ENCODE measurements around the gene GPX3.

The GPX3 gene

DNA sequence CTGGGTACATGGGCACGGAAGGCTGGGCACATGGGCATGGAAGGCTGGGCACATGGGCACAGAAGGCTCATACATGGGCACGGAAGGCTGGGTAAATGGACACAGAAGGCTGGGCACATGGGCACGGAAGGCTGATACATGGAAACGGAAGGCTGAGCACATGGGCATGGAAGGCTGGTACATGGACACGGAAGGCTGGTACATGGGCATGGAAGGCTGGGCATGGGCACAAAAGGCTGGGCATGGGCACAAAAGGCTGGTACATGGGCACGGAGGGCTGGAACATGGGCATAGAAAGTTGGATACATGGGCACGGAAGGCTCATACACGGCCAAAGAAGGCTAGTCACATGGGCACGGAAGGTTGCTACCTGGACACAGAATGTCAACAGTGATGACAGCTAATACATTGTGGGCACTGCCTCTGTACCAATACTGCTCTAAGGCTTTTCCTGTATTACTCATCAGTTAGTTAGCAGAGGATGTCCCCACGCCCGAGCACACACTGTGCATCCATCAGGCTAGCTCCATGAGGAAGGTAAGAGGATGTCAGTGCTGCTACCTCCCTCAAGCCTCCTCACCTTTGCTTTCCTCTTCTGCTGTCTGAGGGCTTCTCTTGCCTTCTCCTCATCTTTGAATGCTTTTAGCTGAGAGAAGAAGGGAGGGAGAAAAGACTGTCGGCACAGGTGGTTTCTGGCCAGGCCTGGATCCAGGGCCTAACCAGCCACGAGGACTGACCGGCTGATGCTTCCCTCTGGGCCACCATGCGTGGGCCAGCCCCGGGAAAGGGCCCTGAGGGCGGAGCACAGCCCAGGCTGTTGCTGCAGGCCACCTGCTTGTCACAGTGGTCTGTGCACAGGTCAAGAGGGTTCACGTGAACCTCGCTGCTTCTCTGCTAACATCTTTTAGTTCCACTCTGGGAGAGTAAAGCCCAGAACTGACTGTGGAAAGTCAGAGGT is 14.3 kb downstream of the GPX3 start:
- no peak for DNase-seq

DNA sequence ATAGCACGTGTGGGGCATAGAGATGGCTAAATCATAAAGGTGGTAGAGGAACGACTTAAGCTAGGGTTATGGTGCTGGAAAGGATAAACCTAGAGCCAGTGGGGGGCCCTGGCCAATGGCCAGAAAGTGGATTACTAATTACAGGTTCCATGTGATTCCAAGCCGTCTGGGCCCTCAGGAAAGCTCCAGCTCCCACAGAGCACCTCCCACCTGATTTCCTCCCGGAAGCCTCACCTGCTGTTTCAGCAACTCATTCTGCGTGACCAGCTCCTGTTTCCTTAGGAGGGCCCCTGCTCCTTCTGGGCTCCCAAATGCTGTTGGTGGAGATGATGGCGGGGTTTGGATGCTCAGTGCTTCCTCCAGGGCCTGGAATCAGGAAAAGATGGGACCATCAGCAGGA is 16.2 kb downstream of the GPX3 start:
- DNase-seq = no peak

DNA sequence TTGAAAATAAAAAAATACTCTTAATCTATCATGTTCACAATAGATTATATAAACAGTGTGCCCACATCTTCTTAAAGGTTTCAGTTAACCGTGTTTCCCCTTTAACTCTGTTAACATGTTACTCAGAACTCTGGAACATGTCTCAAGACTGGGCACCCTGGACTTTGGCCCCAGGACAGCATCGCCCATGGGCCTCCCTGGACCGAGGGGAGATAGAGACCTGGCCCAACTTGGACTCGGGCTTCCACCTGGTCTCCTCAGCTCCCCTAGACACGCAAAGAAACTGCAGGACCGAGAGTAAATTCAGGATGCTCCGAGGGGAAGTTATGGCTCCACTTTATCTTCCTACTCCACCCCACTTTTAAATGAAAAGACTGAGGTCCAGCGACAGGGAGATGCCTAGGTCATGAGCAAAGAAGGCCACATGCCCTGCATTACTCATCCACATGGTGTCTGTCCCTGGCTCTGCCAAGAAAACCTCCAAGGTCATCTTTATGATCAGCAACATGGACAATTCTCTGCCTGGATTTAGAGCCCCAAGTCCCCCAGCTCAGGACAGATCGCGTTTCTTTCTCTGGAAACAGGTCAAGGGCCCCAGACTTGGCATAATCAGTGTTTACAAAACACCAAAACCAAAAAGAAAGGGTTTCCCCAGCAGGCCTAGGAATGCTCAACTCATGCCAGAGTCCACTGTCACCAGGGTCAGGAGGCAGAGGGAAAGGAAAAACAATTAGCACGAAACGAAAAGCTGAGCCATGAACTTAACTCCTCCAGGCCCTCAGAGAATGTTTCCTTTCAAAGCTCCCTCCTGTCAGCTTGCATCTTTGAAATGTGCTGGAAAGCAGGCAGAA is 17.4 kb downstream of the GPX3 start:
- no peak for DNase-seq

DNA sequence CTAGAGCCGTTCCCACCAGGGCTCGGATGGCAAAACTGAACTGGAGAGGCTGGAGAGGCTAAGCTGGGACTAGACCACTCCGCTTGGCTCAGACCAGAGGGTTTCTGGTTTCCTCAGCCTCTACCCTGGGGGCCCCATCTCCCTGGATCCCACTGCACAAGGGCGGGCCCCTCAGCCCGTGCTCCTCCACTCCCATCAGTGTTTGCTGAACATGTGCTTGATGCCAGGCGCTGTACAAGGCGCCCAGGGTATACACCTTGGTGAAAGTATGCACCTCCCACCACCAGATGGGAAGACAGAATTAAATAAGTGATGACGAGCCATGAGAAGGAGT is 18.0 kb downstream of the GPX3 start:
- no peak for DNase-seq

DNA sequence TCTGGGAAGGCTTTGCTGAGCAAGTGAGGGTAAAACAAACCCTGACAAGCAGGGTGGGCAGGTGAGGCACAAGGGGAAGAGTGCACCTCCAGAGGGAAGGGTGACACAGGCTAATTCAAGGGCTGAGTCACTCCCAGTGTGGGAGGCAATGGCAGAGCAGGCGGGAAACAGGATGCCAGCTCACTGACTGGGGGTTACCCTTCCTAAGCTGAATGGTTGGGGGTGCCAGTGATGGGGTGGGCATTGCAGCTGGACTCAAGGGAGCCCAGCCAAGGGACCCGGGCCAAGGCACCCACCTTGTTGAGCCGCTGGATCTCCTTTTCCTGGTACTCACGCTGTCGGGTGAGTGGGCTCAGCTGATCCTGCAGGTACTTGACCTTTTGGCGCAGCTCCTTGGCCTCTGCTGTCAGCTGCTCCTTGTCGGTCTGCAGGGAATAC is 18.4 kb downstream of the GPX3 start:
- DNase-seq = peak; percentile 25

DNA sequence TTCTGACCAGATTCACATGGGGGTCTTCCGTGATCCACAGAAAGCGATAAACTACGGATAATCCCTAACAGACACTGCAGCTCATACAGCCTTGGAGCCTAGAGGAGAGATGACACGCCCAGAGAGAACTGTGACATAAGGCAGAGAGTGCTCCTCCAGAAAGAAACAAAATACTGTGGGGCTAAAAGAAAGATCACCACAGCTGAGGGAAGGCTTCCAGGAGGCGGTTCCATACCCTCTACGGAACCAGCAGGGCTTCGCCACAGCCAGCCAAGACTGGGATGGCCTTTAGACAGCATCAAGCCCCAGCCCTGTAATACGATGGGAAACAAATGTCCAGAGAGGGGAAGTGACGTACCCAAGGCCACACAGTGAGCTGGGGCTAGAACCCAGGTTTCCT is 19.3 kb downstream of the GPX3 start:
- no peak for DNase-seq

DNA sequence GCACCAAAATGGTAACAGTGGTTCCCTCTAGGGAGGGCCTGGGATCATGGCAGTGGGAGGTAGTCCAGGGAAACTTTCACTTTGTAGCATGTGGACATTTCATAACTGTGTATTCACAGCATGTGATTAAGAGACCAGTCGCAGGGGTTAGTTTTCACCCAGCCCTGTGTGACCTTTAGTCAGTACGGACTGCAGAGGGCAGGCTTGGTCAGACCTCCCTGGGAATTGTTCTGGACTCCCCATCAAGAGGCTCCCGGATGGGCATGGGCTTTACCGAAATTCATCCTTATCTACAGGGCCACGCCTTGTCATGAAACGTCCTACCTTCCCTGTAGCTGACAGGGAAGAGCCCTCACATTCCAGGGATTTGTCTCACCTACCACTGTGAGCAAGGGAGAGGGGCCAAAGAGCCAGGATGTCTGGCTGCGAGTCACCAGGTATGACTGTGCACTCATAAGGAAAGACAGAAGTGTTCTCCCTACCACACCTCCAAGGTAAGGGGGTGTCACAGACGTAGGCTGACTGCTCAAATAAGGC is 19.9 kb downstream of the GPX3 start:
- no peak for DNase-seq

DNA sequence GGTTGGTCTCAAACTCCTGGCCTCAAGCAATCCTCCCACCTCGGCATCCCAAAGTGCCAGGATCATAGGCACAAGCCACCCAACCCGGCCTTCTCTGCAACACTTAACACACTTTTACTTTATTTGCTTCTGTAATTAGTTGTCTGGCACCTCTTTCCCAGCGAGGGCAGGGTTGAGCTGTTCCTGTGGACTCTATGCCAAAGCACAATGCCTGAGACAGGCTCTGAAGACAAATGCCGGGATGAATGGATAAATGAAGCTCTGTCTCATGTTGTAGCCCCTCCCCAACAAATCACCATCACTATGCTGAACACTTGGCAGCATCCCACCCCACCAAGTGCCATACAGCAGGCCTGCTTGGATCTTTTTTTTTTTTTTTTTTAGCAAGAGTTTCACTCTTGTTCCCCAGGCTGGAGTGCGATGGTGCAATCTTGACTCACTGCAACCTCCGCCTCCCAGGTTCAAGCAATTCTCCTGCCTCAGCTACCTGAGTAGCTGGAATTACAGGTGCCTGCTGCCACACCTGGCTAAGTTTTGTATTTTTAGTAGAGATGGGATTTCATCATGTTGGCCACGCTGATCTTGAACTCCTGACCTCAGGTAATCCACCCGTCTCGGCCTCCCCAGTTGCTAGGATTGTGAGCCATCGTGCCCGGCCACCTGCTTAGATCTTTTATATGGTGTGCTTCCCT is 21.3 kb downstream of the GPX3 start:
- no peak for DNase-seq

DNA sequence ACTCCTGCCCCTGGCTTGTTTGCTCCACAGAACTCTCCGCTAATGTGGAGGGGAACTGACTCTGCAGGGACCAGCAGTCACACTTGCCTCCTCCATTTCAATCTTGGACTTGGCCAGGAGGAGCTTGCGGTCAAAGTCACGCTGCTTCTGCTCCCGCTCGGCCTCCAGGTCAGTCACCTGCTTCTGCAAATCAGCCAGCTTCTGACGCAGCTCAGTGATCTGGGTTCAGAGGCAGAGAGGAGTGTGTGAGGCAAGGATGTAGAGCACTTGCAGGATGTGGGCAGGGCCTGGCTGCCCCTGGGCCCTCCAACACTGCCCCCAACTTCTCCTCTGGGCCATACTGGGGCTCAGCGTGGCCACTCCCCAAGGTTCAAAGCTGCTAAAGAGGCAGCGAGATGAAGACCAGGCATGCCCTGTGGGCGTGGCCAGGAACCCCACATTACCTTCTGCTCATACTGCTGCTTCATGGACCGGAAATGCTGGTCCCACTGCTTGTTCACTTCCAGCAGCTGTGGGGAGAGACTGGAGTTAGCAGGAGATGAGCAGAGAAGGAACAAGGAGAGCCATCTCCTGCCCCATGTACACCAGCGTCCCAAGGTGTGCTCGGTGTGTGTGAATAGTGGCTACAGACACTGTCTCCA is 22.2 kb downstream of the GPX3 start:
- DNase-seq = no peak

DNA sequence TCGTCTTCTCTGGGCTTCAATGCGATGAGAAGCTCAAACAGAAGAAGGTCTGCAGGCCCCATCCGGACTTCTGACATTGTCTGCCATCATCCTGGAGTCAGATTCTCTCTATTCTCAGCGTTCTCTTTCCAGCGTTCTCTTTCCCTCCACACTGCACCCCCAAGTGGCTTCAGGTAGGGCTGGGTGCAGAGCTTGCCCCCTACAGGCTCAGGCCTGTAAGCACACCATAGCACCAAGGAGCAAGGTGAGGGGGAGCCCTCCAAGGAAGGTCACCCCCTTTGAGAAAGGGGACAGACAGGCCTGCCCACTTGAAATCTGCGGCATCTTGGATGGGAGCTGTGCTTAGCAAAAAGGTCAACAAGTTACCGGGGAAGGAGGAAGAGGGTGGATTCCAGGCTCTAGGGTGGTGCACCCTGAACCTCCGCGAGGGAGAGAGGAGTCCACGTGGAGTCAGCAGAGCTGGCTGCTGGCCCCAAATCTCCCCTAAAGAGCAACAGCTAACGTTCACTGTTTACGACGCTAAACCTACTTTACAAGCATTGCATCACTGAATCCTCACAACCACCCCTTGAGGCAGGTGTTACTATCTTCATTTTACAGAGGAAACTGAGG is 27.5 kb downstream of the GPX3 start:
- DNase-seq = peak; percentile 31

DNA sequence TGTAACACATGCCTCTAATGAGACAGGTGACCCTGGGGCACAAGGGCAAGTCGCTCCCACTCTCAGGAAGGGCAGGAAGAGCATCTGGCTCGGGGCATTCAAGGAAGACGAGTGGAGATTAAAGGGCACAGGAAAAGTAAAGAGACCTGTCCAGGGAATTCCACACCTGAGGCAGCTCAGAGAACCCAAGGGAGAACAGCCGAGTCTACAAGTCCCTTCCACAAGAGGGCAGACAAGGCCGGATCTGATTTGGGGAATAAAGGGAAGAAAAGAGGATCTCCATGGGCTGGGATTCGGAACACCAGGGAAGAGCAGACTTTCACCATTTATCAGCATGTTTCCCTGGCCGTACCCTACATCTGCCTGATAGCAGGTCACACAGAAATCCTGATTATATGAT is 28.1 kb downstream of the GPX3 start:
- DNase-seq = no peak

DNA sequence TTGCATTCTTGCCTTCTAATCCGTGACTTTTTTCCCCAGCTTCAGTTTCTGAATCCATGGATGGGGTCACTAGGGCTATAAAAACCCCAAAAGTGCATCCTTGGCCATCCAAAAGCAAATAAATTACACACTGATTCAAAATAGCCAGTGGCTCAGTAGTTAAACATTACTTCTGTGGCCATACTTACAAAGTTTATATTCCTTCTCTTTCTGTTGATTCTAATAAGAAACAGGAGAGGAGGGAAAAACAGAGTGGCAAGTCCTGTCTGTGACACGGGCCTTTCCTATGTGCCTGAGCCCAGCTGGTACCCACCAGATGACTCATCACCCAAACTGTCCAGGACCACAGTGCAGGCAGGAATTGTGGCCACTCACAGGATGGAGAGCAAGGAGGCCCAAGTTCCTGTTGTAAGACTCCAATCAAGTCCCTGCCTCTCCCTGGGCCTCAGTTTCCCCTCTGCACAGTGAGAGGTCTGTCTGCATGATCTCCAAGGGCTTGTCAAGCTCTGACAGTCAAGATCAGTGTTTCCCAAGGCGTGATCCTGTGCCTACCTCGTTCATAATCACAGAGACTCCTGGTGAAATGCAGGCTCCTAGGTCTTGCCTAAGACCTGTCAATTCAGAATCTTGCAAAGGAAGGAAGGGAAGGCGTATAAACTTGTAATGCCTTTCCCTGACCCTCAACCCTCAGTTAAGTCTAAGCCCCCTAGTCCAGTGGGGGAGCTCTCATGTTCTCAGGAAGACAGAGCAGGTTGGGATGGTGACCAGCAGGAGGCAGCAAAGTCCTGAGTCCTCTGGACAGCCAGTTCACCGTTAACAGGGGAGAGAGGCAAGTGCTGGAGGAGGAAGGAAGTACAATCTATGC is 30.9 kb downstream of the GPX3 start:
- DNase-seq = peak; percentile 75

DNA sequence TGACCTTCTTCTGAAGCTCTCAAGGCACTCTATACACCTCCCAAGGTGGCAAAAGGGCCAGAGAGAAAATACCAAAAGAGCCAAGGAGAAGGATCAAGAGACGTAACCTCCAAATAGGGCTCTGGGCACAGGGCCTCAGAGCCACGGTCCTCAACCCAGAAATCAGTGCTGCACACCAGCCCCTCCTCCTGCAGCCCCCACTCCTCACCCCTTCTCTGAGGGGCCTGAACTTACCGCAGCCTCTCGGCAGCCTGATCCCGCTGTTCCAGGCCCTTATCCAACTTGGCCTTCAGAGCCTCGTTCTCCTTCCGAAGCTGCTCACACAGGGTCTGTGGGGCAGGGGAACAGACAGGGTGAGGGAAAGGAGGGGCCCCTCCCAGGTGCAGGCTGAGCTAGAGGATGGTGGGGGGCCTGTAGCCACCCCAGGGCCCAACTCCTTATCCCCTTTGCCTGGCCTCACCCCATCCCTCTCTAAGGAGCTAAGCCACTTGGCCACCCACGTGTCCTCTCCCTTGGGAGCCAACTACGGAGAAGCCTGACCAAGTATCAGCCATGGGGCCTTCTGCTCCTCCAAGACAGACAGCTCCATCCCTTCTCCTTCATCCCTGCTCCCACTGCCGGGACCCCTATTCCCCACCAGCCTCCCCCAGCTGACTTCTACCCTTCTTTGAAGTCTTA is 31.7 kb downstream of the GPX3 start:
- no peak for DNase-seq

DNA sequence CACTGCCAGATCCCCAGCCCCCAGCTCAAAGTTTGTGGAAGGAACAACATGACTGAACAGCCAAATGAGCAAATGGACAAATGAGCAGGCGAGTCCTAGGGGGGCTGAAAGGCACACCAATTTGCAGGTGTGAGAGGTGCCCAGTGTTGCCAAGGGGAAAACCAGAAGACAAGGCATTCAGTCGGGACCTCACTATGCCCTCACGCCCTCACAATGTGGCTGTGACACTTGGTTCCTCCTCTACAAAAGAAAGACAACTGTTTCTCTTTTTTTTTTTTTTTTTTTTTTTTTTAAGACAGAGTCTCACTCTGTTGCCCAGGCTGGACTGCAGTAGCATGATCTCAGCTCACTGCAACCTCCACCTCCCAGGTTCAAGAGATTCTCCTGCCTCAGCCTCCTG is 32.4 kb downstream of the GPX3 start:
- no peak for DNase-seq

DNA sequence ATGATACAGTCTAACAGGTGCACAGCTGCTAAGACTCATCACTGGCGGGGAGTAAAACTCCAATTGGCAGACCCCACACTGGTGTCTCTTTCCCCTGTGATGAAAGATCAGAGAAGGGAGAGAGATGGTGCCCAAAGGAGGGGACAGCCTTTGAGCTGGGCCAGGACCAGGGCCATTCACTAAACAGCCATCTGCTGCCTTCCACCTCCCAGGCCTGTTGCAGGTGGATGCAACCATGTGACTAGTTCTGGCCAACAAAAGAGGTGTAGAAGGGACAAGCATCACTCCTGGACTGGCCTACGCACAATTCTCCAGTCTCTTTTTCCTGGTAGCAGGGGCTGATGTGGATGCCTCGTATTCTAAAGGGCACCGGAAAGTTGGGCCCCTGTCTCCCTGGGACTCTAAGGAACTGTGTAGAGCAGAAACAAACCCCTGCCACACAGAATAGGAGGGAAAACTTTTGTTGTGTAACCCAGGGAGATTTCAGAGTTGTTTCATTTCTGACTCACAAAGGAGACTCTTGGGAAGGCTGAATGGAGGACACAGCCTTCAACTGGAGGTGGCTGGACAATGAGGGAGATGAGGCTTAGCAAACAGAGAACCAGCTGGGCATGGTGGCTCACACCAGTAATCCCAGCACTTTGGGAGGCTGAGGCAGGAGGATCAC is 33.5 kb downstream of the GPX3 start:
- no peak for DNase-seq

DNA sequence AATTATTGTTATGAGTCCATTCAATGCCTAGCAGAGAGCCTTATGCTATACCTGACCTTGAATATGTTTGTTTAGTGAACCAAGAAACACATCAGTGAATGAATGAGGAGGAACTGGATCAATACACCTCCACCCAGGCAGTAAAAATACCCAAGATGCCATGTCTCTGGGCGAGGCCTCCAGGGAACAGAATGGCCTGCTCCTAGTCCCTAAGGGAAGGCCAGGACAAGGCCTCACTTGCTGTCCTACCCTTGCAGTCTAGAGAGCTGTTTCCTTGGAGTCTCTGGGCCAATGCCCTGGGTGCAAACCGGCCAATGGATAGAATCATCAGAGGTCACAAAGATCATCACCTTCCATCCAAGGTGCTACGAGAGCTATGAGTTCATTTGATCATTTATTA is 34.3 kb downstream of the GPX3 start:
- no peak for DNase-seq

DNA sequence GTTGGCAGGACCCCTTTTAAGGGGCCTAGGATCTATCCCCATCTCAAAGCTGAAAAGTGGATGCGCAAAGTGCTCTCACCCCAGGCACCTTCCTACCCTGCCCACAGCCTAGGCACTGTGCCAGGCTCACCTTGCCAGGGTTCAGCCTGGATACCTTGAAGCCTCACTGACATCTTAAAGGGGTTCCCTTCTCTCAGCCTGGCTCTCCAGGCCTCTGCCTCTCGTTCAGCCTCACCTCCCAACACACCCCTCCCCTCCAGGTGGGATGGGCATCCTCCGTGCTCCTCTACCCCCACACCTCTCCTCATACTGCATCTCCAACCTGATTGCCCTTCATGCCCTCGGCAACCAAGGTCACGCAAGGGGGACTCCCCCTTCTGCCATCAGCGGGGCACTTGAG is 34.9 kb downstream of the GPX3 start:
- no peak for DNase-seq

DNA sequence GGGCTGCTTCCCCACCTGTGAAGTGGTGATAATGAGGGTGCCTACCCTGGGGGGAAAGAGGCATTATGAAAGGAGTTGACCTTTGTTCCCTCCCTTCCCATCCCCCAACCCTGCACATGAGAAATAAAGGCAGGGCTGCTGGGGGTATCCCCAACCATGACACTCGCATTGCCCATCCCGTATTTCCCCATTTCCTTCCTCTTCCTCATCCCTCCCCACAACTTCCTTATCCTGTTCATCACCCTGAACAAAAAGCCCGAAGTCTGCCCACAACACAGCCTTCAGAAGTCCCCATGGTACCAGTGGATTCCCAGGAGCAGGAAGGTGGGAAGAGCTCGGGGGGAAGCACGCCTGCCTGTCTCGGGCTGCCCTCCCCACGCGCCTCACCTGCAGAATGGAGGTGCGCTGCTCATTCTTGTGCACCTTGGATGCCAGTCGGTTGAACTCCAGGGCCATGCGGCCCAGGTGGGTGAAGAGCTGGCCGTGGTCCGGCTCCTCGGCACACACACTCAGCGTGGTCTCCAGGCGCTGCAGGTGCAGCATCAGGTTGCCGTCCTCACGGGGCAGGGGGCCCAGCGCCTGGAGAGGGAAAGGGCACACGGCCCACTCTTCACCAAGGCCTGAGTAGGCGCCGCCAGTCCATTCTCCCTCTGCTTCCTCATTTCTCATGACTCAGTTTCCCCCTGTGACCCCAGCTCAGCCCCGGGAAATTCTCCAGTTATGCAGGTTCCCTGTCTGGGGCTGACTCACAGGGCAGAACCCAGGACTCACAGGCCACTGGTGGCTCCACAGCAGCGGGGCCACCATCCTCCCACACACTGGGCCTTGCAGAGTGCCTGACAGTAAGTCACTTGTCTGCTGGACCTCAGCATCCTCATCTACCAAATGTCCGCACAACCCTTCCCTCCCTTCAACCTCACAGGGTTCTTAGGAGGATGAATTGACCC is 36.3 kb downstream of the GPX3 start:
- no peak for DNase-seq

DNA sequence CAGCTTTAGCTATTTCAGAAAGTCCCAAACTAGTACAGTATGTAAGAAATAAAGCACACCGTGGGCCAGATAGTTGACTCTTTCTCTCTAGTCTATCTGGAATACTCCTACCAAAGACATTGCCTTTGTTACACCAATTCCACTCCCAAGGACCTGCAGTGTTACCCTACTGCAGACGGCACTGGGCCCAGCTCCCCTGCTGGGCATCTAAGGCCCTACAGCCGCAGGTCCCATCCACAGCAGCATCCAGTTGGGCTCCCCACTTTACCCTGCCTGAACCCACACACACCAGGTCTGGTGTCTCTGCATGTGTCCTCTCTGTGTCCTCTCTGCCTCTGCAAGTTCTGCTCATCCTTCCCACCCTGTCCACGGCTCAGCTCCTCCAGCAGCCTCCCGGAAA is 37.9 kb downstream of the GPX3 start:
- DNase-seq = no peak

Data from activated naive CD4-positive, alpha-beta T cell treated with anti-CD3 and anti-CD28 coated beads, Interleukin-2, amount 50 U/mL, for 16 hours (primary cell).